ENCODE results near the gene GIT1. TPM values are rescaled to one million over a fixed set of nuclear protein-coding genes. Genes with fewer than 3 reads are reported as not detected.

The GIT1 gene
- total and polyA plus RNA-seq, 2 of the 13 experiments (the other 11 are each of a cell fraction or from before 2014, with no cell fraction given), result 14.2 to 30.8 TPM

- ATAC-seq (no peak), DNase-seq (ENCODE audit: low spot score) (no peak), FAIRE-seq (no peak)
- intact Hi-C loops (cut with micrococcal nuclease; ENCODE audit: unreplicated experiment) (loop anchor here (10.0 kb wide), 1 partner anchor 267 kb away; the partner anchor contains the start of gene NUFIP2), in situ Hi-C loops (cut with HindIII; ENCODE audit: extremely low pct_ligation_motif_present, low pct_unique_long_range_greater_than_20kb) (no loop called here)
- Histone ChIP-seq H3K9me3 (ENCODE audit: low read length) (no peaks in the 10 kb centered on the region), H3K4me3 (replicated peaks in 1 of 3; ENCODE audit: insufficient read depth in 1 of 3, low read depth in 2 of 3, low read length in 3 of 3) (no peak overlapping the region), H2AFZ (ENCODE audit: low read length) (no peak overlapping the region), H3K27ac (ENCODE audit: extremely low read length, insufficient read depth, low read length) (no peak overlapping the region), H3K36me3 (replicated peaks in 1 of 2; ENCODE audit: control insufficient read depth in 1 of 2, insufficient read depth in 2 of 2, low read length in 2 of 2) (no peaks in the 10 kb centered on the region; a peak in 1 of 5 replicates), H3K4me2 (ENCODE audit: low read depth, low read length) (no peak overlapping the region), H4K20me1 (ENCODE audit: insufficient read depth, low read length) (0 out of 2 replicates have a peak, but pooled peaks cover 5% of the 10 kb centered on the region), H3K27me3 (ENCODE audit: control insufficient read depth in 1 of 2, insufficient read depth in 2 of 2, low read length in 2 of 2) (no peaks in the 10 kb centered on the region), H3K9ac (ENCODE audit: insufficient read depth, low read depth, low read length) (no peak overlapping the region), H3K4me1 (ENCODE audit: insufficient read depth, low read length) (peaks cover 36% of the 10 kb centered on the region), H3K79me2 (ENCODE audit: insufficient read depth, low read length) (no peaks in the 10 kb centered on the region)
- no TSS peak for BruUV-seq (replicated peaks)
- ChIA-PET POLR2A (interaction anchor here (1.4 kb wide), 1 partner anchor 13 kb away, joined by 3 read pairs; no protein-coding TSS in a partner anchor), CTCF (ENCODE audit: low intra/inter-chr PET ratio, low total read pairs) (no interaction called here)
- WGBS (ENCODE audit: low lambda C conversion rate), result 97% methylated on average over 15 of the region's 17 CpGs
- TF ChIP-seq RBFOX2 (IDR thresholded peaks at IDR 0.05; ENCODE audit: low read depth, low read length) (no peak), TCF12 (IDR thresholded peaks at IDR 0.05) (no peak), TCF12 (CRISPR knock-in tag; IDR thresholded peaks at IDR 0.05) (no peak), ZNF276 (CRISPR knock-in tag; IDR thresholded peaks at IDR 0.05; ENCODE audit: low read depth) (no peak), ZBED4 (CRISPR knock-in tag; IDR thresholded peaks at IDR 0.05; ENCODE audit: borderline replicate concordance) (no peak), REXO4 (CRISPR knock-in tag; IDR thresholded peaks at IDR 0.05; ENCODE audit: borderline replicate concordance) (no peak), SP1 (IDR thresholded peaks at IDR 0.05) (no peak), SP1 (CRISPR knock-in tag; IDR thresholded peaks at IDR 0.05) (no peak), TFE3 (CRISPR knock-in tag; IDR thresholded peaks at IDR 0.05) (no peak), GTF2F1 (IDR thresholded peaks at IDR 0.05; ENCODE audit: low read length) (no peak), ZNF180 (CRISPR knock-in tag; IDR thresholded peaks at IDR 0.05; ENCODE audit: borderline replicate concordance, low read depth) (no peak), ZNF136 (CRISPR knock-in tag; IDR thresholded peaks at IDR 0.05; ENCODE audit: low read depth) (no peak), ZNF740 (CRISPR knock-in tag; IDR thresholded peaks at IDR 0.05) (no peak), TERF1 (CRISPR knock-in tag; IDR thresholded peaks at IDR 0.05) (no peak)
These were observed 27.6 kb downstream of the GIT1 start for GRCh38 chr17:29561554-29562517.
